ENCODE results near the gene SLC22A9. TPM values are rescaled to one million over a fixed set of nuclear protein-coding genes. Genes with fewer than 3 reads are reported as not detected.

Gene SLC22A9
- polyA plus RNA-seq, 1 of the 3 experiments (the other 2 are of a cell fraction), result not detected

- no peak for DNase-seq
- TF ChIP-seq ELF1 (IDR thresholded peaks at IDR 0.05) (no peak), SMC3 (IDR thresholded peaks at IDR 0.05; ENCODE audit: low read depth, low read length) (no peak), PBX3 (IDR thresholded peaks at IDR 0.05) (no peak), TAF1 (IDR thresholded peaks at IDR 0.05; ENCODE audit: borderline replicate concordance, low read depth, low read length) (no peak), MXI1 (IDR thresholded peaks at IDR 0.05; ENCODE audit: low read depth, low read length) (no peak), RXRA (IDR thresholded peaks at IDR 0.05; ENCODE audit: borderline replicate concordance, low read depth) (no peak), NFIC (IDR thresholded peaks at IDR 0.05; ENCODE audit: borderline replicate concordance) (no peak), GABPA (IDR thresholded peaks at IDR 0.05; ENCODE audit: low read depth) (no peak), SIN3A (IDR thresholded peaks at IDR 0.05; ENCODE audit: borderline replicate concordance, low read depth, low read length) (no peak), JUND (IDR thresholded peaks at IDR 0.05) (no peak), EP300 (IDR thresholded peaks at IDR 0.05; ENCODE audit: borderline replicate concordance in 1 of 2, low read depth in 1 of 2, low read length in 1 of 2) (no peak), TCF12 (IDR thresholded peaks at IDR 0.05) (no peak), RFX5 (IDR thresholded peaks at IDR 0.05; ENCODE audit: low read length) (no peak), POLR2AphosphoS5 (IDR thresholded peaks at IDR 0.05; ENCODE audit: low read depth, low read length) (no peak), YY1 (IDR thresholded peaks at IDR 0.05; ENCODE audit: low read depth) (no peak), GATA2 (CRISPR knock-in tag; IDR thresholded peaks at IDR 0.05) (no peak)
- TF ChIP-seq, protein P1, sequence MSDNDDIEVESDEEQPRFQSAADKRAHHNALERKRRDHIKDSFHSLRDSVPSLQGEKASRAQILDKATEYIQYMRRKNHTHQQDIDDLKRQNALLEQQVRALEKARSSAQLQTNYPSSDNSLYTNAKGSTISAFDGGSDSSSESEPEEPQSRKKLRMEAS (IDR thresholded peaks at IDR 0.05; ENCODE audit: low read depth), result no peak
- no peak overlapping the region for H3K9ac ChIP-seq
- no peaks in the 10 kb centered on the region for H3K36me3 ChIP-seq (replicated peaks in 1 of 2; ENCODE audit: control insufficient read depth in 1 of 2, insufficient read depth in 2 of 2, low read length in 1 of 2)
- no peaks in the 10 kb centered on the region for H3K27me3 ChIP-seq (ENCODE audit: insufficient read depth)
- no peak overlapping the region for H3K4me3 ChIP-seq (ENCODE audit: low read depth in 2 of 2, low read length in 1 of 2)
- WGBS (ENCODE audit: low lambda C conversion rate), result 8% methylated on average over 4 of the region's 4 CpGs
- CTCF ChIA-PET, result no interaction called here
- no peak overlapping the region for H3K27ac ChIP-seq (ENCODE audit: low read depth in 2 of 2, low read length in 1 of 2)
- POLR2A ChIA-PET, result no interaction called here
- no peaks in the 10 kb centered on the region for H4K20me1 ChIP-seq (ENCODE audit: insufficient read depth)
- H3K4me2 ChIP-seq, result no peak overlapping the region
- no peaks in the 10 kb centered on the region for H3K9me3 ChIP-seq
- no peaks in the 10 kb centered on the region for H3F3A ChIP-seq (replicated peaks; ENCODE audit: insufficient read depth)
- no peak overlapping the region for H2AFZ ChIP-seq (ENCODE audit: low read depth)
- no peaks in the 10 kb centered on the region for H3K4me1 ChIP-seq (ENCODE audit: control insufficient read depth in 1 of 2, insufficient read depth in 2 of 2, low read depth in 1 of 2, low read length in 1 of 2)
- H3K9me2 ChIP-seq, result no peaks in the 10 kb centered on the region
- no peaks in the 10 kb centered on the region for H3K79me2 ChIP-seq (ENCODE audit: insufficient read depth)
Observed at GRCh38 chr11:63352144-63352543, 17.4 kb upstream of the SLC22A9 start.

DNA sequence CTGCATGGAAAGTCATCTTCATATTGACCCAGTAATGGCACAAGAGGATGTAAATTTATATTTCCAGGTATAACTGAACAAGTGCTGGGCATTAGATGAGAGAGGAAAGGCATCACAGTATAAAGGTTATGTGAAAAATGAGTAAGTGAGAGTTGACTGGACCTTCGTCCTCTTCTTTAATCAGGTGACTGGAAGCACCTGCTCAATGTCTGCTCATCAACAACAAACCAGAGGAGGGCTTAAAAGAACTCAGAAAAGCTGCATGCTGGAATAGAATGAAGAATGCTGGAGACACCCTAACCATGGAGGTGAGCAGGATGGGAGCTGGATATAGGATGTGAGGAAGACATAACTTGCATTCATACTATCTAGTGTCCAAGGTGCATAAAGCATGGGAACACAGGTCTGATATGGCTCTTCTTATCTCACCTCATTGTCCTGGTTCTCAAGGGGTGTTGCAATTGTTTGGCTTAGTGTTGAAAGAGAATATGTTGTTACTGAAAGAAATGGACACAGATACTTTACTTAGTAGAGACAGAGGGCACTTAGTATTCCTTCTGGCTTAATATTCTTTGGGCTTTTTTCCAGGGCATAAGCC lies 7.3 kb upstream of the SLC22A9 start:
- POLR2A ChIA-PET, result no interaction called here
- Histone ChIP-seq H3K79me2 (ENCODE audit: insufficient read depth) (no peaks in the 10 kb centered on the region), H4K20me1 (ENCODE audit: insufficient read depth) (no peaks in the 10 kb centered on the region), H3K4me3 (ENCODE audit: low read depth in 2 of 2, low read length in 1 of 2) (no peak overlapping the region), H3K27me3 (ENCODE audit: insufficient read depth) (no peaks in the 10 kb centered on the region), H3K9me2 (no peaks in the 10 kb centered on the region), H3F3A (replicated peaks; ENCODE audit: insufficient read depth) (no peaks in the 10 kb centered on the region), H2AFZ (ENCODE audit: low read depth) (no peak overlapping the region), H3K36me3 (replicated peaks in 1 of 2; ENCODE audit: control insufficient read depth in 1 of 2, insufficient read depth in 2 of 2, low read length in 1 of 2) (no peaks in the 10 kb centered on the region), H3K9me3 (no peaks in the 10 kb centered on the region), H3K27ac (ENCODE audit: low read depth in 2 of 2, low read length in 1 of 2) (no peak overlapping the region), H3K9ac (no peak overlapping the region), H3K4me2 (no peak overlapping the region), H3K4me1 (ENCODE audit: control insufficient read depth in 1 of 2, insufficient read depth in 2 of 2, low read depth in 1 of 2, low read length in 1 of 2) (no peaks in the 10 kb centered on the region)
- WGBS (ENCODE audit: low lambda C conversion rate), result 0% methylated on average over 1 of the region's 1 CpG
- TF ChIP-seq MXI1 (IDR thresholded peaks at IDR 0.05; ENCODE audit: low read depth, low read length), result no peak
- DNase-seq, result no peak
- CTCF ChIA-PET, result no interaction called here

Measured in SK-N-SH (cell line).